Activated CD8-positive, alpha-beta T cell treated with anti-CD3 and anti-CD28 coated beads for 36 hours (primary cell): ENCODE measurements around the gene FGF14. TPM values are rescaled to one million over a fixed set of nuclear protein-coding genes. Genes with fewer than 3 reads are reported as not detected.

Experiments used
- ATAC-seq: fragments of 200-7000 bp; cut with Tn5 transposase; one replicate; pipeline ENCODE4 v1.10.0; 2021; ENCODE audit warnings: mild to moderate bottlenecking, moderate library complexity
- CTCF ChIA-PET: fragments of 350-600 bp; sonication (Branson Sonifier 250); formaldehyde crosslinking; loops from one replicate; lab custom pipeline; 2021; ENCODE audit warnings: antibody characterized with exemption; lab: Charles Lee
- POLR2A ChIA-PET: fragments of 350-600 bp; sonication (Branson Sonifier 250); formaldehyde crosslinking; loops from one replicate; lab custom pipeline; 2021; ENCODE audit warnings: antibody characterized with exemption; lab: Charles Lee
- DNase-seq: peaks from one replicate; pipeline ENCODE4 v3.0.0-alpha.2; 2020
- H3K27ac Mint-ChIP-seq: one replicate; pipeline ENCODE4 v1.8.0; 2021; ENCODE audit warnings: mild to moderate bottlenecking, mixed read lengths
- H3K27me3 Mint-ChIP-seq: one replicate; pipeline ENCODE4 v1.8.0; 2021; ENCODE audit warnings: mixed read lengths
- H3K36me3 Mint-ChIP-seq: one replicate; pipeline ENCODE4 v1.8.0; 2021; ENCODE audit warnings: low read depth, mixed read lengths
- H3K4me1 Mint-ChIP-seq: one replicate; pipeline ENCODE4 v1.8.0; 2021; ENCODE audit warnings: low read depth, mixed read lengths
- H3K4me3 Mint-ChIP-seq: one replicate; pipeline ENCODE4 v1.8.0; 2021; ENCODE audit warnings: mild to moderate bottlenecking, moderate library complexity, mixed read lengths
- H3K9me3 Mint-ChIP-seq: one replicate; pipeline ENCODE4 v1.8.0; 2021; ENCODE audit warnings: mixed read lengths
- CTCF ChIP-seq: fragments of 200-600 bp; IDR thresholded peaks from one replicate; pipeline ENCODE4 v1.8.0; 2022; ENCODE audit warnings: antibody characterized with exemption, mild to moderate bottlenecking
- intact Hi-C: fragments of 100-400 bp; cut with micrococcal nuclease; formaldehyde crosslinking; loops from one replicate; pipeline ENCODE4 v1.10.0; 2022
- total RNA-seq, 2 experiments: library from RNA; stranded (reverse); gene quantifications; one replicate each; pipeline ENCODE4 v1.2.3, GENCODE V29; 2021

The FGF14 gene
- total RNA-seq, 2 experiments from 2014 or later, result not detected

GRCh38 chr13:102399791-102400674 lies 1.8 kb downstream of the FGF14 start:
- peak; percentile 26 for DNase-seq
- ATAC-seq, result peak; percentile 48
- H3K27ac Mint-ChIP-seq, result no peak overlapping the region
- H3K4me1 Mint-ChIP-seq, result peaks cover 32% of the 10 kb centered on the region
- peaks cover 42% of the 10 kb centered on the region for H3K27me3 Mint-ChIP-seq
- TF ChIP-seq CTCF, result peak; percentile 7
- ChIA-PET POLR2A (interaction anchor here (0.9 kb wide), 1 partner anchor 446 kb away, joined by 4 read pairs; the partner anchor contains the start of gene ERCC5), CTCF (interaction anchor here (1.1 to 1.3 kb wide), 3 partner anchors 9 to 255 kb away, joined by 3 to 5 read pairs (median 3); no protein-coding TSS in a partner anchor)
- H3K36me3 Mint-ChIP-seq, result no peaks in the 10 kb centered on the region
- intact Hi-C loops, result loop anchor here (10.0 kb wide), 2 partner anchors 375 to 775 kb away; partner anchors contain the start of gene TEX30
- H3K4me3 Mint-ChIP-seq, result peak overlapping the region; percentile 8
- no peaks in the 10 kb centered on the region for H3K9me3 Mint-ChIP-seq

- intact Hi-C loops, result loop anchor here (10.0 kb wide), 2 partner anchors 379 to 771 kb away; partner anchors contain the start of gene TEX30
- ATAC-seq (no peak), DNase-seq (no peak)
- Mint-ChIP-seq H3K27me3 (peaks cover 21% of the 10 kb centered on the region), H3K9me3 (peaks cover 6% of the 10 kb centered on the region), H3K27ac (no peak overlapping the region), H3K36me3 (peaks cover 4% of the 10 kb centered on the region), H3K4me1 (peaks cover 37% of the 10 kb centered on the region), H3K4me3 (no peak overlapping the region)
- ChIA-PET CTCF (interaction anchor here (1.2 to 3.0 kb wide), 3 partner anchors 160 to 255 kb away, joined by 3 to 11 read pairs (median 4); no protein-coding TSS in a partner anchor), POLR2A (interaction anchor here (0.7 kb wide), 1 partner anchor 560 kb away, joined by 3 read pairs; no protein-coding TSS in a partner anchor)
- no peak for TF ChIP-seq CTCF
These were observed 5.9 kb downstream of the FGF14 start for GRCh38 chr13:102395939-102396338.

GRCh38 chr13:102395174-102395573 lies 6.7 kb downstream of the FGF14 start:
- Mint-ChIP-seq H3K27me3 (peaks cover 16% of the 10 kb centered on the region), H3K27ac (peak overlapping the region; percentile 85), H3K4me1 (peaks cover 29% of the 10 kb centered on the region), H3K36me3 (peaks cover 4% of the 10 kb centered on the region), H3K4me3 (peak overlapping the region; percentile 83), H3K9me3 (peaks cover 6% of the 10 kb centered on the region)
- ChIA-PET CTCF (interaction anchor here (0.6 to 3.0 kb wide), 6 partner anchors 9 to 254 kb away, joined by 3 to 11 read pairs (median 4); no protein-coding TSS in a partner anchor), POLR2A (interaction anchor here (0.8 to 2.3 kb wide), 3 partner anchors 11 to 450 kb away, joined by 3 to 7 read pairs (median 4); partner anchors contain the start of gene ERCC5)
- intact Hi-C loops, result loop anchor here (10.0 kb wide), 2 partner anchors 380 to 770 kb away; partner anchors contain the start of gene TEX30
- DNase-seq (no peak), ATAC-seq (no peak)
- no peak for TF ChIP-seq CTCF

- TF ChIP-seq CTCF, result no peak
- ATAC-seq, result peak; percentile 82
- POLR2A ChIA-PET, result interaction anchor here (0.8 to 2.3 kb wide), 5 partner anchors 12 to 451 kb away, joined by 3 to 7 read pairs (median 3); partner anchors contain the start of gene ERCC5
These were observed 7.4 kb downstream of the FGF14 start for GRCh38 chr13:102394158-102395053.

More at GRCh38 chr13:102394158-102395053, 7.4 kb downstream of the FGF14 start:
- peaks cover 6% of the 10 kb centered on the region for H3K9me3 Mint-ChIP-seq
- DNase-seq, result peak; percentile 97
- H3K27me3 Mint-ChIP-seq, result peaks cover 13% of the 10 kb centered on the region
- peaks cover 25% of the 10 kb centered on the region for H3K4me1 Mint-ChIP-seq
- peak overlapping the region; percentile 83 for H3K4me3 Mint-ChIP-seq
- CTCF ChIA-PET, result interaction anchor here (0.6 to 3.0 kb wide), 8 partner anchors 9 to 253 kb away, joined by 3 to 11 read pairs (median 4); no protein-coding TSS in a partner anchor
- intact Hi-C loops, result loop anchor here (10.0 kb wide), 2 partner anchors 380 to 770 kb away; partner anchors contain the start of gene TEX30
- peaks cover 4% of the 10 kb centered on the region for H3K36me3 Mint-ChIP-seq
- peak overlapping the region; percentile 85 for H3K27ac Mint-ChIP-seq
